Stomach (tissue), 9 donors: Measurements from ENCODE around the gene PIP4K2A. TPM values are rescaled to one million over a fixed set of nuclear protein-coding genes. Genes with fewer than 3 reads are reported as not detected.

Experiments used
- DNase-seq, 2 donors: peaks; one replicate each; pipeline versions ENCODE4 v3.0.0 to v3.0.0-alpha.2; 2013 to 2019
- H3K27ac ChIP-seq, 5 donors: fragments of 200-600 bp in 4 of 5; sonication (generic) in 4 of 5; one replicate each; pipeline ENCODE4 v1.5.1; 2013 to 2019; ENCODE audit warnings: mild to moderate bottlenecking in 1 of 5, moderate library complexity in 1 of 5
- H3K27me3 ChIP-seq, 3 donors: fragments of 200-600 bp; sonication (generic); one replicate each; pipeline ENCODE4 v1.5.1; 2017 to 2019; ENCODE audit warnings: mixed run types in 1 of 3
- H3K36me3 ChIP-seq, 4 donors: fragments of 200-600 bp; sonication (generic); 1 replicate in 3 of 4; 2 replicates in 1 of 4; pipeline ENCODE4 v1.5.1; 2016 to 2019
- H3K4me1 ChIP-seq, 4 donors: fragments of 200-600 bp; sonication (generic); one replicate each; pipeline ENCODE4 v1.5.1; 2016 to 2019
- H3K4me3 ChIP-seq, 4 donors: fragments of 200-600 bp; sonication (generic) in 3 of 4; one replicate each; pipeline ENCODE4 v1.5.1; 2016 to 2019; ENCODE audit warnings: mild to moderate bottlenecking in 1 of 4
- H3K9me3 ChIP-seq, 4 donors: fragments of 200-600 bp; sonication (generic); one replicate each; pipeline ENCODE4 v1.5.1; 2016 to 2019
- CTCF ChIP-seq, 7 experiments: fragments of 450-650 bp in 4 of 7; fragments of 200-600 bp in 3 of 7; sonication (generic) in 3 of 7; IDR thresholded peaks; one replicate each; pipeline ENCODE4 v1.5.1; 2016 to 2019; ENCODE audit warnings: antibody characterized with exemption in 7 of 7, control low read depth in 2 of 7, mild to moderate bottlenecking in 1 of 7
- EP300 ChIP-seq: sonication (generic); formaldehyde crosslinking; IDR thresholded peaks from one replicate; pipeline ENCODE4 v1.6.1; 2017; ENCODE audit warnings: antibody characterized with exemption
- POLR2A ChIP-seq, 4 donors: fragments of 450-650 bp; IDR thresholded peaks; one replicate each; pipeline ENCODE4 v1.6.1; 2016; ENCODE audit warnings: antibody characterized with exemption in 4 of 4, control low read depth in 2 of 4, mild to moderate bottlenecking in 1 of 4, moderate library complexity in 1 of 4
- POLR2AphosphoS5 ChIP-seq, 3 donors: sonication (generic); formaldehyde crosslinking; IDR thresholded peaks; one replicate each; pipeline ENCODE4 v1.6.1; 2016; ENCODE audit warnings: antibody characterized with exemption in 3 of 3
- WGBS, 5 donors: extraction: QIAGEN DNeasy Blood & Tissue Kit in 3 of 5; methylation state at CpG; one replicate each; pipeline versions ENCODE4 v1.1.5 to v1.1.7; 2013 to 2018; 5-methylcytosine and 5-hydroxymethylcytosine counted together
- intact Hi-C: fragments of 100-400 bp; cut with DNase I; formaldehyde crosslinking; loops from one replicate; pipeline ENCODE4 v1.15.1; 2023; ENCODE audit warnings: low total_unique reads
- polyA plus RNA-seq, 3 donors: library from polyadenylated mRNA; stranded (reverse); fragments of 200-250 nt; gene quantifications; one replicate each; pipeline ENCODE4 v1.2.3, GENCODE V29; 2013
- total RNA-seq, 5 donors: library from RNA; depleted of rRNA; stranded (reverse); fragments of >200 nt; gene quantifications; one replicate each; pipeline versions ENCODE4 v1.1.0 to v1.2.3, GENCODE V29; 2014 to 2016
- donor health status: healthy with polysubstance abuse.
- donor health status: Bipolar disorder and iron deficiency.
- donor health status: healthy.

PIP4K2A gene
- total and polyA plus RNA-seq, 8 donors = 6.7 to 61.3 (median 13.6) TPM

DNA sequence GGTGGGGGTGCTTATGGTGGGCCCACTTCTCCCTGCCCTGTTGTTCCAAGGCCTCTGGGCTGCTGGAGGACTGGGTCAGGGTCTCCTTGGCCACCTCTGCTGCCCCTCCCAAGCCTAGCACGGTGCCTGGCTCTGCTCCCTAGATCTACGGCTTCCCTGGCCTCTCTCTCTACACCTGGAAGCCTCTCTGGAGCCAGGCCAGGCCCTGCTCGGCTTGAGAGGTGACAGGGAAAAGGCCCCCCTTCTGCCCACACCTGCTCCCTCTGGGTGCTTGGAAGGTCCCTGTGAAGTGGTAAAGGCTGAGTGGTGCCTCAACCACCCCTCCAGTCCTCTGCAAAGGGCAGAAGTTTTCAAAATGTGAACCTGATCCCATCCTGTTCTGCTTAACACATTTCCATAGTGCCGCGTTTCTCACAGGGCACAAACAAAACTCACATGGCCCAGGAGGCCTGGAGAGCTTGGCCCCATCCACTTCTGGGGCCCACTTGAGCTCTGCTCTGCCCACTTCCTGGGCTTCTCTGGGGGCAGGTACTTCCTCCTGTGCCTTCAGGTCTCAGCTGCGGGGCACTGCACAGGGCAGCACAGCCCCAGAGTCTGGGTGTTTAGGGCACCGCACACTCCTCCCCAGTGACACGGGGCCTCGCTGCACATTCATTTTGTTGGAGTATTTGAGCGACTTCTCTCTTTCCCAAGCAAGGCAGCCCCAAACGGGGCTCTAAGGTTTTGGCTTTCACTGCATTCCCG lies 169.9 kb downstream of the PIP4K2A start:
- H3K4me1 ChIP-seq = no peaks in the 10 kb centered on the region
- intact Hi-C loops = no loop called here
- H3K27ac ChIP-seq = no peak overlapping the region
- H3K36me3 ChIP-seq = peaks cover 16 to 86% (median 80%) of the 10 kb centered on the region in 4 donors
- no peak for DNase-seq
- H3K4me3 ChIP-seq = no peak overlapping the region
- 83 to 93% (median 89%) methylated on average over 11 to 12 of the region's 12 CpGs for WGBS, 5 donors
- no peaks in the 10 kb centered on the region for H3K27me3 ChIP-seq
- no peaks in the 10 kb centered on the region for H3K9me3 ChIP-seq
- no peak for TF ChIP-seq CTCF (IDR thresholded peaks at IDR 0.05)
- no peak for TF ChIP-seq POLR2AphosphoS5 (IDR thresholded peaks at IDR 0.05)
- TF ChIP-seq POLR2A (IDR thresholded peaks at IDR 0.05) = no peak
- no peak for TF ChIP-seq EP300

DNA sequence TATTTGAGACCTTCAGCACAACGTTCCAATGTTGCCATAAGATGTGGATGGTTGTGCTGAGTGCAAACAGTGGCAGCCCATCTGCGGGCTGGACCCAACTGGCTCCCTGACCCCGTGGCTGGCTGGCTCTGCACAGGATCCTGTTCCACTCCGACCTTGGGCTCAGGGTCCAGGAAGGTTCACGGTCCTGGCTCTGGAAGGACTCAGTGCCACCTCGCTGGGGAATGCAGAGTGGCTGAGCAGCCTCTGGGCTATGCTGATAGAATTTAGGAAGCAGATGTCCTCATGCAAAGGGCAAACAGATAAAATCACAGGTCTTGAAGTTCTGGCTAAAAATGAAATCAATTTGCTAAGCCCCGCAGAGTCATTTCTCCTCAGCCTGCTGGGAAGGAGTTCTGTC lies 171.6 kb downstream of the PIP4K2A start:
- Histone ChIP-seq H3K36me3 (peaks cover 33 to 87% (median 84%) of the 10 kb centered on the region in 4 donors), H3K4me3 (no peak overlapping the region), H3K9me3 (no peaks in the 10 kb centered on the region), H3K4me1 (no peaks in the 10 kb centered on the region), H3K27me3 (no peaks in the 10 kb centered on the region), H3K27ac (no peak overlapping the region)
- whole genome bisulfite sequencing, 5 donors = 70 to 78% (median 70%) methylated on average over 7 of the region's 7 CpGs
- intact Hi-C loops = no loop called here
- no peak for DNase-seq
- TF ChIP-seq POLR2AphosphoS5 (IDR thresholded peaks at IDR 0.05) (no peak), EP300 (no peak), POLR2A (IDR thresholded peaks at IDR 0.05) (no peak), CTCF (IDR thresholded peaks at IDR 0.05) (no peak)

DNA sequence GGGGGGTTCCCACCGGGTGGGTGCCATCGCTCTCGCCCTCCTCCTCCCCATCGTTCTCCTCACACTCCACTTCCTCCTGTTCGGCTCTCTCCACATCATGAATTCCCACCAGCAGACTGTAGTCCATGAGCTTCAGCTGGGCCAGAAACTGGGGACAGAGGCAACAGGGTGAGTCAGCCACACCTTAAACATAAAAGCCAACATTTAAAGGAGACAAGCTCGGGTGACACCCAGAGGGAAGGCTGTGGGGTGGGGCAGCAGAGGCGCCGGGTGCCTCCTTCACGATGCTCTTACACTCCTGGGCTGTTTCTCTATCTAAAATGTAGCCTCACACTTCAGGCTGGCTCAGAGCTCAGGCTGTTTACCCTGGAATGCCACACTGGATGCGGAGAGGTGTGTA lies 172.5 kb downstream of the PIP4K2A start:
- TF ChIP-seq EP300 = no peak
- no peak for TF ChIP-seq POLR2A (IDR thresholded peaks at IDR 0.05)
- TF ChIP-seq CTCF (IDR thresholded peaks at IDR 0.05) = no peak
- no peak for TF ChIP-seq POLR2AphosphoS5 (IDR thresholded peaks at IDR 0.05)
- peaks cover 40 to 87% (median 83%) of the 10 kb centered on the region in 4 donors for H3K36me3 ChIP-seq
- no peak overlapping the region for H3K4me3 ChIP-seq
- no peaks in the 10 kb centered on the region for H3K9me3 ChIP-seq
- intact Hi-C loops = no loop called here
- 79 to 93% (median 85%) methylated on average over 10 of the region's 10 CpGs for WGBS, 5 donors
- no peaks in the 10 kb centered on the region for H3K27me3 ChIP-seq
- H3K4me1 ChIP-seq = no peaks in the 10 kb centered on the region
- H3K27ac ChIP-seq = no peak overlapping the region
- no peak for DNase-seq

- Histone ChIP-seq H3K9me3 (no peaks in the 10 kb centered on the region), H3K4me1 (no peaks in the 10 kb centered on the region), H3K27ac (no peak overlapping the region), H3K4me3 (no peak overlapping the region), H3K27me3 (no peaks in the 10 kb centered on the region), H3K36me3 (peaks cover 42 to 80% (median 76%) of the 10 kb centered on the region in 4 donors)
- intact Hi-C loops = no loop called here
- TF ChIP-seq POLR2A (IDR thresholded peaks at IDR 0.05) = no peak
- no peak for TF ChIP-seq POLR2AphosphoS5 (IDR thresholded peaks at IDR 0.05)
- TF ChIP-seq CTCF (IDR thresholded peaks at IDR 0.05) = no peak
- no peak for TF ChIP-seq EP300
- 92 to 95% (median 95%) methylated on average over 11 of the region's 11 CpGs for WGBS, 5 donors
- no peak for DNase-seq
These were observed 174.6 kb downstream of the PIP4K2A start for GRCh38 chr10:22539579-22540298.
